Mesothelial cell of epicardium (in vitro differentiated cells): ENCODE results near the gene ZNF358. TPM values are rescaled to one million over a fixed set of nuclear protein-coding genes. Genes with fewer than 3 reads are reported as not detected.

Experiments used
- DNase-seq, 2 experiments: peaks; one replicate each; pipeline ENCODE4 v3.0.0; 2021; ENCODE audit warnings: low spot score in 2 of 2; ENCODE audit not compliant: unreplicated experiment in 2 of 2
- H3K27ac Mint-ChIP-seq: 2 replicates; pipeline ENCODE4 v1.8.0; 2021; ENCODE audit warnings: mixed read lengths
- H3K27me3 Mint-ChIP-seq: 2 replicates; pipeline ENCODE4 v1.8.0; 2021; ENCODE audit warnings: low read depth, mixed read lengths
- H3K36me3 Mint-ChIP-seq: 2 replicates; pipeline ENCODE4 v1.8.0; 2021; ENCODE audit warnings: mixed read lengths
- H3K4me1 Mint-ChIP-seq: 2 replicates; pipeline ENCODE4 v1.8.0; 2021; ENCODE audit warnings: mixed read lengths
- H3K4me3 Mint-ChIP-seq: 2 replicates; pipeline ENCODE4 v1.8.0; 2021; ENCODE audit warnings: mild to moderate bottlenecking, moderate library complexity, mixed read lengths
- H3K9me3 Mint-ChIP-seq: 2 replicates; pipeline ENCODE4 v1.8.0; 2021; ENCODE audit warnings: mixed read lengths
- CTCF ChIP-seq: fragments of 200-600 bp; sonication (generic); IDR thresholded peaks from one replicate; pipeline ENCODE4 v1.5.0; 2021; ENCODE audit warnings: antibody characterized with exemption; ENCODE audit not compliant: unreplicated experiment
- total RNA-seq: library from RNA; stranded (reverse); gene quantifications from 3 replicates; pipeline ENCODE4 v1.2.1, GENCODE V29; 2021

The ZNF358 gene
- total RNA-seq, 1 donor from 2014 or later = 67.5 TPM

- Mint-ChIP-seq H3K9me3 (no peaks in the 10 kb centered on the region), H3K4me3 (peak overlapping the region; percentile 73), H3K27ac (no peak overlapping the region), H3K4me1 (peaks cover 10% of the 10 kb centered on the region), H3K36me3 (peaks cover 11% of the 10 kb centered on the region), H3K27me3 (no peaks in the 10 kb centered on the region)
- no peak for TF ChIP-seq CTCF
- DNase-seq = no peak
Measured at GRCh38 chr19:7522923-7523667, 7.2 kb downstream of the ZNF358 start.

- no peak overlapping the region for H3K4me3 Mint-ChIP-seq
- no peak for TF ChIP-seq CTCF
- H3K27me3 Mint-ChIP-seq = no peaks in the 10 kb centered on the region
- H3K4me1 Mint-ChIP-seq = peaks cover 10% of the 10 kb centered on the region
- H3K36me3 Mint-ChIP-seq = peaks cover 5% of the 10 kb centered on the region
- H3K9me3 Mint-ChIP-seq = no peaks in the 10 kb centered on the region
- H3K27ac Mint-ChIP-seq = no peak overlapping the region
- no peak for DNase-seq
Measured at GRCh38 chr19:7524523-7524922, 8.6 kb downstream of the ZNF358 start.

GRCh38 chr19:7524992-7525739 lies 9.3 kb downstream of the ZNF358 start:
- Mint-ChIP-seq H3K36me3 (peaks cover 6% of the 10 kb centered on the region), H3K27me3 (no peaks in the 10 kb centered on the region), H3K9me3 (no peaks in the 10 kb centered on the region), H3K4me1 (peaks cover 10% of the 10 kb centered on the region), H3K4me3 (no peak overlapping the region), H3K27ac (no peak overlapping the region)
- no peak for TF ChIP-seq CTCF
- DNase-seq = no peak

GRCh38 chr19:7526059-7526929 lies 10.4 kb downstream of the ZNF358 start:
- no peaks in the 10 kb centered on the region for H3K9me3 Mint-ChIP-seq
- no peak overlapping the region for H3K4me3 Mint-ChIP-seq
- no peak overlapping the region for H3K27ac Mint-ChIP-seq

More at GRCh38 chr19:7526059-7526929, 10.4 kb downstream of the ZNF358 start:
- peaks cover 6% of the 10 kb centered on the region for H3K36me3 Mint-ChIP-seq
- no peak for TF ChIP-seq CTCF
- no peak for DNase-seq
- H3K27me3 Mint-ChIP-seq = no peaks in the 10 kb centered on the region
- H3K4me1 Mint-ChIP-seq = peaks cover 10% of the 10 kb centered on the region
